ENCODE data around the gene LDB3.

- TF ChIP-seq JUN (IDR thresholded peaks at IDR 0.05): no peak
- TF ChIP-seq KDM1A (IDR thresholded peaks at IDR 0.05; ENCODE audit: low read depth): no peak
- no peak for TF ChIP-seq POLR2A (IDR thresholded peaks at IDR 0.05; ENCODE audit: low read length)
- no peak for TF ChIP-seq CTCF (IDR thresholded peaks at IDR 0.05)
- no peak for TF ChIP-seq NFE2L2 (conservative IDR thresholded peaks at IDR 0.05; ENCODE audit: low read length)
- no peak for TF ChIP-seq RAD21 (conservative IDR thresholded peaks at IDR 0.05 in 1 of 2, IDR thresholded peaks at IDR 0.05 in 1 of 2)
- no peak for TF ChIP-seq MYC (IDR thresholded peaks at IDR 0.05; ENCODE audit: borderline replicate concordance, low read length)
Measured at GRCh38 chr10:86721232-86721631, 52.9 kb downstream of the LDB3 start.

Data from A549 (cell line).